Mesenchymal stem cell (in vitro differentiated cells and primary cell): ENCODE data around the gene FOXN4.
A peak's percentile ranks its signal among the peaks of the same experiment; 100 is the strongest.
"Not testable (repeated sequence)": the region's sequence is repeated elsewhere in the genome, so short reads cannot be mapped to it uniquely, and the experiment has no call there.

Experiments used
- DNase-seq: peaks from one replicate; pipeline ENCODE4 v3.0.0-alpha.2; 2013
- H2AFZ ChIP-seq: one replicate; pipeline ENCODE4 v1.6.1; 2013; ENCODE audit warnings: low read depth, mild to moderate bottlenecking, control low read depth, inconsistent platforms, low read length, moderate library complexity
- H2AK5ac ChIP-seq: 2 replicates; pipeline ENCODE4 v1.6.1; 2013; ENCODE audit warnings: low read length, moderate library complexity, mild to moderate bottlenecking, inconsistent platforms; ENCODE audit not compliant: severe bottlenecking
- H2BK120ac ChIP-seq: one replicate; pipeline ENCODE4 v1.6.1; 2013; ENCODE audit warnings: low read depth, mild to moderate bottlenecking, inconsistent platforms, low read length, moderate library complexity
- H2BK12ac ChIP-seq, 2 experiments: one replicate each; pipeline ENCODE4 v1.6.1; 2013; ENCODE audit warnings: inconsistent platforms in 2 of 2, low read length in 2 of 2, mild to moderate bottlenecking in 2 of 2, moderate library complexity in 2 of 2, control low read depth in 1 of 2
- H2BK15ac ChIP-seq: one replicate; pipeline ENCODE4 v1.6.1; 2013; ENCODE audit warnings: mild to moderate bottlenecking, low read depth, inconsistent platforms; ENCODE audit not compliant: poor library complexity, severe bottlenecking
- H2BK5ac ChIP-seq: 2 replicates; pipeline ENCODE4 v1.6.1; 2013; ENCODE audit warnings: low read depth, mild to moderate bottlenecking, low read length, control low read depth, inconsistent platforms; ENCODE audit not compliant: poor library complexity, severe bottlenecking
- H3K14ac ChIP-seq, 2 experiments: one replicate each; pipeline ENCODE4 v1.6.1; 2013; ENCODE audit warnings: inconsistent platforms in 2 of 2, low read length in 2 of 2, control low read depth in 1 of 2, mild to moderate bottlenecking in 1 of 2, moderate library complexity in 1 of 2
- H3K18ac ChIP-seq, 2 experiments: one replicate each; pipeline ENCODE4 v1.6.1; 2013; ENCODE audit warnings: inconsistent platforms in 2 of 2, low read length in 2 of 2, control low read depth in 1 of 2, low read depth in 1 of 2, mild to moderate bottlenecking in 1 of 2
- H3K23ac ChIP-seq, 2 experiments: one replicate each; pipeline ENCODE4 v1.6.1; 2013; ENCODE audit warnings: inconsistent platforms in 2 of 2, low read length in 2 of 2, mild to moderate bottlenecking in 2 of 2, moderate library complexity in 2 of 2, control low read depth in 1 of 2
- H3K27ac ChIP-seq: 2 replicates; pipeline ENCODE4 v1.5.1; 2013; ENCODE audit warnings: mild to moderate bottlenecking, moderate library complexity, low read length, control low read depth, inconsistent platforms; ENCODE audit not compliant: poor library complexity, severe bottlenecking
- H3K27me3 ChIP-seq, 2 experiments: 2 replicates each; pipeline versions ENCODE4 v1.6.1 to v1.7.0; 2013; ENCODE audit warnings: low read length in 2 of 2, mild to moderate bottlenecking in 2 of 2, moderate library complexity in 2 of 2, control low read depth in 1 of 2, inconsistent platforms in 1 of 2; ENCODE audit not compliant: control insufficient read depth in 1 of 2, insufficient read depth in 1 of 2
- H3K36me3 ChIP-seq, 2 experiments: 2 replicates each; pipeline versions ENCODE4 v1.6.1 to v1.7.0; 2013; ENCODE audit warnings: low read length in 2 of 2, control low read depth in 1 of 2, inconsistent platforms in 1 of 2, low read depth in 1 of 2, mild to moderate bottlenecking in 1 of 2; ENCODE audit not compliant: insufficient read depth in 2 of 2, control insufficient read depth in 1 of 2
- H3K4ac ChIP-seq, 2 experiments: one replicate each; pipeline ENCODE4 v1.6.1; 2013; ENCODE audit warnings: inconsistent platforms in 2 of 2, low read length in 2 of 2, mild to moderate bottlenecking in 2 of 2, moderate library complexity in 2 of 2, control low read depth in 1 of 2, low read depth in 1 of 2
- H3K4me1 ChIP-seq: 2 replicates; pipeline ENCODE4 v1.6.1; 2013; ENCODE audit warnings: low read depth, low read length, control low read depth; ENCODE audit not compliant: control insufficient read depth, insufficient read depth
- H3K4me2 ChIP-seq: 2 replicates; pipeline ENCODE4 v1.6.1; 2013; ENCODE audit warnings: low read length, mild to moderate bottlenecking, inconsistent platforms; ENCODE audit not compliant: poor library complexity, severe bottlenecking
- H3K4me3 ChIP-seq, 2 experiments: 2 replicates each; pipeline versions ENCODE4 v1.5.1 to v1.7.0; 2013; ENCODE audit warnings: low read length in 2 of 2, mild to moderate bottlenecking in 2 of 2, control low read depth in 1 of 2, low read depth in 1 of 2; ENCODE audit not compliant: insufficient read depth in 1 of 2
- H3K79me1 ChIP-seq: replicated peaks from 2 replicates; pipeline ENCODE4 v1.6.1; 2013; ENCODE audit warnings: mild to moderate bottlenecking, control low read depth, low read length, inconsistent platforms; ENCODE audit not compliant: poor library complexity, severe bottlenecking
- H3K9ac ChIP-seq: 2 replicates; pipeline ENCODE4 v1.7.0; 2013; ENCODE audit warnings: mild to moderate bottlenecking, low read length, moderate library complexity
- H3K9me3 ChIP-seq: 2 replicates; pipeline ENCODE4 v1.7.0; 2013; ENCODE audit warnings: mild to moderate bottlenecking, low read length; ENCODE audit not compliant: control insufficient read depth
- H4K8ac ChIP-seq: one replicate; pipeline ENCODE4 v1.6.1; 2013; ENCODE audit warnings: inconsistent platforms, mild to moderate bottlenecking, low read length, moderate library complexity
- H4K91ac ChIP-seq: one replicate; pipeline ENCODE4 v1.6.1; 2013; ENCODE audit warnings: mild to moderate bottlenecking, low read length, inconsistent platforms
- WGBS: methylation state at CpG from one replicate; pipeline ENCODE4 v1.1.7; 2013; ENCODE audit warnings: mixed read lengths; 5-methylcytosine and 5-hydroxymethylcytosine counted together

FOXN4 gene

GRCh38 chr12:109321294-109321693 is 12.2 kb upstream of the FOXN4 start:
- DNase-seq, H3K27ac ChIP-seq, H3K36me3 ChIP-seq, H3K4me2 ChIP-seq, H4K91ac ChIP-seq, H3K4me3 ChIP-seq, H4K8ac ChIP-seq, H2BK12ac ChIP-seq, H2BK15ac ChIP-seq, H3K9me3 ChIP-seq, H2AK5ac ChIP-seq, H2BK120ac ChIP-seq, H3K79me1 ChIP-seq, H3K4ac ChIP-seq, H3K18ac ChIP-seq, H3K14ac ChIP-seq, H2BK5ac ChIP-seq, H3K4me1 ChIP-seq, H3K23ac ChIP-seq, H3K9ac ChIP-seq, H2AFZ ChIP-seq: not testable (repeated sequence)
- peaks cover 27 to 57% of the 10 kb centered on the region in 2 experiments for H3K27me3 ChIP-seq
- 90% methylated on average over 6 of the region's 8 CpGs for WGBS

- Histone ChIP-seq H4K91ac (no peak overlapping the region), H2BK120ac (no peak overlapping the region), H2BK5ac (no peak overlapping the region), H3K4ac (no peak overlapping the region), H3K36me3 (no peaks in the 10 kb centered on the region), H3K4me3 (peak overlapping the region in 1 of 2 experiments; percentile 73), H3K27me3 (peaks cover 79 to 80% of the 10 kb centered on the region in 2 experiments), H4K8ac (no peak overlapping the region), H3K4me1 (peaks cover 16% of the 10 kb centered on the region), H3K27ac (no peak overlapping the region), H3K9ac (no peak overlapping the region), H3K14ac (no peak overlapping the region), H3K23ac (peak overlapping the region in 1 of 2 experiments; percentile 42), H3K18ac (no peak overlapping the region), H2BK12ac (no peak overlapping the region), H3K9me3 (no peaks in the 10 kb centered on the region), H3K4me2 (peak overlapping the region; percentile 77), H2AK5ac (no peak overlapping the region), H2AFZ (no peak overlapping the region), H2BK15ac (no peak overlapping the region), H3K79me1 (no peaks in the 10 kb centered on the region)
- DNase-seq = no peak
- WGBS = 11% methylated on average over 32 of the region's 33 CpGs
Measured at GRCh38 chr12:109310247-109311125, 1.4 kb upstream of the FOXN4 start.

- Histone ChIP-seq H2AK5ac (no peak overlapping the region), H2BK12ac (no peak overlapping the region), H3K4me3 (peak overlapping the region; percentile 39 to 73), H3K14ac (no peak overlapping the region), H4K91ac (no peak overlapping the region), H3K9me3 (no peaks in the 10 kb centered on the region), H3K4ac (no peak overlapping the region), H3K9ac (no peak overlapping the region), H3K4me1 (peaks cover 16% of the 10 kb centered on the region), H3K18ac (no peak overlapping the region), H3K27ac (no peak overlapping the region), H2BK5ac (no peak overlapping the region), H2BK120ac (no peak overlapping the region), H3K79me1 (no peaks in the 10 kb centered on the region), H2BK15ac (no peak overlapping the region), H3K4me2 (peak overlapping the region; percentile 77), H3K27me3 (peaks cover 86 to 88% of the 10 kb centered on the region in 2 experiments), H4K8ac (no peak overlapping the region), H3K23ac (no peak overlapping the region), H3K36me3 (no peaks in the 10 kb centered on the region), H2AFZ (peak overlapping the region; percentile 23)
- no peak for DNase-seq
- WGBS = 2% methylated on average over 35 of the region's 99 CpGs
Measured at GRCh38 chr12:109309381-109310246, 530 bp upstream of the FOXN4 start.

- Histone ChIP-seq H3K27me3 (peaks cover 80 to 92% of the 10 kb centered on the region in 2 experiments), H3K27ac (no peak overlapping the region), H2AFZ (no peak overlapping the region), H4K8ac (no peak overlapping the region), H3K9ac (no peak overlapping the region), H3K4me1 (peaks cover 16% of the 10 kb centered on the region), H2BK5ac (no peak overlapping the region), H3K4ac (no peak overlapping the region), H2BK15ac (no peak overlapping the region), H3K18ac (no peak overlapping the region), H3K36me3 (no peaks in the 10 kb centered on the region), H4K91ac (no peak overlapping the region), H2AK5ac (no peak overlapping the region), H3K9me3 (no peaks in the 10 kb centered on the region), H2BK120ac (no peak overlapping the region), H3K4me3 (no peak overlapping the region), H3K23ac (no peak overlapping the region), H3K14ac (no peak overlapping the region), H3K4me2 (no peak overlapping the region), H2BK12ac (no peak overlapping the region), H3K79me1 (no peaks in the 10 kb centered on the region)
- 27% methylated on average over 9 of the region's 9 CpGs for WGBS
- no peak for DNase-seq
Measured at GRCh38 chr12:109307051-109307450, 2.0 kb downstream of the FOXN4 start.
